Gastrocnemius medialis (tissue), 4 donors: ENCODE data around the gene DHRSX.

Source experiments
- POLR2A ChIP-seq, 2 donors: fragments of 450-650 bp; IDR thresholded peaks; one replicate each; pipeline ENCODE4 v1.6.1; 2017; ENCODE audit warnings: antibody characterized with exemption in 2 of 2, mild to moderate bottlenecking in 2 of 2, moderate library complexity in 2 of 2
- TF ChIP-seq, protein P1 (sequence below), 5 experiments: fragments of 450-650 bp in 3 of 5; fragments of 200-600 bp in 2 of 5; sonication (generic) in 2 of 5; IDR thresholded peaks in 4 of 5; conservative IDR thresholded peaks in 1 of 5; 1 replicate in 4 of 5; 2 replicates in 1 of 5; pipeline ENCODE4 v1.5.1; 2016 to 2019; ENCODE audit warnings: antibody characterized with exemption in 5 of 5, mild to moderate bottlenecking in 3 of 5, moderate library complexity in 3 of 5

DNA sequence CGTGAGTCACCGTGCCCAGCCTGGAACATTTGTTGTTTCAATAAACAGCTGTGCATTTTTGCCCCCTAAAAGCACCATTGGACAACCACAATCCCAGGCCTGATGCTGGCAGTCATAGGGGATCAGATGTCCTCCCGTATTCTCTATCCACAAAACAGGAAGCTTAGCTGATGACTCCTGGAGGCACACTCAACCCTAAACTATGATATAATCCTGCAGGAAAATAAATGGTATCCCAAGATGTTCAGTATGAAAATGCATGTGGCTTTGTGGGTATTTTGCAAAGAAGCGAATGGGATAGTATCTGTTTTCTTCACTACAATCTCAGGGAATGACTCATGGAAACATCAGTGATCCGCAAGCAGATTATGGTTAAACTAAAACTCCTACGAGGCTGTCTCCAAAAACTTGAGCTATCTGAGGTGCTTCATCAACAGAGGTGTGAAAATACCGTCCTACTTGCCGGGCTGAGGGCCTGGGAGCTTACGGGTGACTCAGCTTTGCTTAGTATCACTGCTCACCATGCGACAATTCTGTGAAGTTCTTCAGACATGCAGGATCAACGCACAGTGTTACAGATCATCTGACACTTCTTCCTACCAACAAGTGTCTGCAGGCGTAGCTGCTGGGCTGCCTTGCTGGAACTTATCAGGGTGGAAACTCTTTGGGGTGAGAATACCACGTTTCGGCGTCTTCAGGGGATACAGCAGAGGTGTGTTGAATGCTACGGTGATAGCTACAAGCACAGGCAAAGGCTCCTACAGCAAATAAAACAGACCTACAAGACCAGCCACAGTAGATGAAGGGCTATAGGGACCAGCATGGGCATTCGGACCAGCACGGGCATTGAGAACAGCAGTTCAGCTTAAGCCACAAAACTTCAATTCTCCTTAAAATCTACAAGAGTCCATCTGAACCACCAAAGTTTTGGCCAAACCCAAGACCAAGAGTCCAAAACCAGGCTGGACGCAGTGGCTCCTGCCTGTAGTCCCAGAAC, 148.5 kb downstream of the DHRSX start:
- TF ChIP-seq, protein P1, sequence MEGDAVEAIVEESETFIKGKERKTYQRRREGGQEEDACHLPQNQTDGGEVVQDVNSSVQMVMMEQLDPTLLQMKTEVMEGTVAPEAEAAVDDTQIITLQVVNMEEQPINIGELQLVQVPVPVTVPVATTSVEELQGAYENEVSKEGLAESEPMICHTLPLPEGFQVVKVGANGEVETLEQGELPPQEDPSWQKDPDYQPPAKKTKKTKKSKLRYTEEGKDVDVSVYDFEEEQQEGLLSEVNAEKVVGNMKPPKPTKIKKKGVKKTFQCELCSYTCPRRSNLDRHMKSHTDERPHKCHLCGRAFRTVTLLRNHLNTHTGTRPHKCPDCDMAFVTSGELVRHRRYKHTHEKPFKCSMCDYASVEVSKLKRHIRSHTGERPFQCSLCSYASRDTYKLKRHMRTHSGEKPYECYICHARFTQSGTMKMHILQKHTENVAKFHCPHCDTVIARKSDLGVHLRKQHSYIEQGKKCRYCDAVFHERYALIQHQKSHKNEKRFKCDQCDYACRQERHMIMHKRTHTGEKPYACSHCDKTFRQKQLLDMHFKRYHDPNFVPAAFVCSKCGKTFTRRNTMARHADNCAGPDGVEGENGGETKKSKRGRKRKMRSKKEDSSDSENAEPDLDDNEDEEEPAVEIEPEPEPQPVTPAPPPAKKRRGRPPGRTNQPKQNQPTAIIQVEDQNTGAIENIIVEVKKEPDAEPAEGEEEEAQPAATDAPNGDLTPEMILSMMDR (IDR thresholded peaks at IDR 0.05 in 4 of 5, conservative IDR thresholded peaks at IDR 0.05 in 1 of 5): no peak
- no peak for TF ChIP-seq POLR2A (IDR thresholded peaks at IDR 0.05)
